Astrocyte of the cerebellum (primary cell): ENCODE results near the gene GRK7.

ENCODE experiments used
- DNase-seq: peaks from one replicate; pipeline ENCODE4 v3.0.0-alpha.2; 2011; ENCODE audit warnings: low read depth
- H3K4me3 ChIP-seq: 2 replicates; pipeline ENCODE4 v1.5.1; 2011; ENCODE audit warnings: mild to moderate bottlenecking, low read depth, low read length, moderate library complexity
- in situ Hi-C: cut with HindIII; loops from 2 replicates; pipeline ENCODE4 v1.10.0; 2017; ENCODE audit warnings: low sequenced_read_pairs
- TF ChIP-seq, protein P1 (sequence below): IDR thresholded peaks from 2 replicates; pipeline ENCODE4 v1.5.1; 2012; ENCODE audit warnings: low read length, low read depth, moderate library complexity, mild to moderate bottlenecking; ENCODE audit errors: missing control alignments

The GRK7 gene

GRCh38 chr3:141777957-141778813, 15.0 kb downstream of the GRK7 start:
- in situ Hi-C loops: loop anchor here (5.0 kb wide), 1 partner anchor 49 kb away; no protein-coding TSS in a partner anchor
- TF ChIP-seq, protein P1, sequence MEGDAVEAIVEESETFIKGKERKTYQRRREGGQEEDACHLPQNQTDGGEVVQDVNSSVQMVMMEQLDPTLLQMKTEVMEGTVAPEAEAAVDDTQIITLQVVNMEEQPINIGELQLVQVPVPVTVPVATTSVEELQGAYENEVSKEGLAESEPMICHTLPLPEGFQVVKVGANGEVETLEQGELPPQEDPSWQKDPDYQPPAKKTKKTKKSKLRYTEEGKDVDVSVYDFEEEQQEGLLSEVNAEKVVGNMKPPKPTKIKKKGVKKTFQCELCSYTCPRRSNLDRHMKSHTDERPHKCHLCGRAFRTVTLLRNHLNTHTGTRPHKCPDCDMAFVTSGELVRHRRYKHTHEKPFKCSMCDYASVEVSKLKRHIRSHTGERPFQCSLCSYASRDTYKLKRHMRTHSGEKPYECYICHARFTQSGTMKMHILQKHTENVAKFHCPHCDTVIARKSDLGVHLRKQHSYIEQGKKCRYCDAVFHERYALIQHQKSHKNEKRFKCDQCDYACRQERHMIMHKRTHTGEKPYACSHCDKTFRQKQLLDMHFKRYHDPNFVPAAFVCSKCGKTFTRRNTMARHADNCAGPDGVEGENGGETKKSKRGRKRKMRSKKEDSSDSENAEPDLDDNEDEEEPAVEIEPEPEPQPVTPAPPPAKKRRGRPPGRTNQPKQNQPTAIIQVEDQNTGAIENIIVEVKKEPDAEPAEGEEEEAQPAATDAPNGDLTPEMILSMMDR: no peak
- H3K4me3 ChIP-seq: no peak overlapping the region
- DNase-seq: no peak

DNA sequence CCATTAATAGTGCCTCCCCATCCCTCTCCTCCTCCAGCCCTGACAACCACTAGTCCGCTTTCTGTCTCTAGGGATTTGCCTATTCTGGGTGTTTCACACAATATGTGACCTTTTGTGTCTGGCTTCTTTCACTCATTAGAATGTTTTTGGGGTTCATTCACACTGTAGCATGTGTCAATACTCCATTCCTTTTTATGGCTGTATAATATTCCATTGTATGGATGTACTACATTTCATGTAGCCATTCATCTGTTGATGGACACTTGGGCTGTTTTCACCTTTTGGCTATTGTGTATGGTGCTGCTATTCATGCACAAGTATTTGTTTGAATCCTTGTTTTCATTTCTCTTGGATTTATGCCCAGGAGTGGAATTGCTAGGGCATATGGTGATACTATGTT, 16.5 kb downstream of the GRK7 start:
- no peak for DNase-seq
- TF ChIP-seq, protein P1: no peak
- in situ Hi-C loops: loop anchor here (5.0 kb wide), 1 partner anchor 48 kb away; no protein-coding TSS in a partner anchor
- no peak overlapping the region for H3K4me3 ChIP-seq

DNA sequence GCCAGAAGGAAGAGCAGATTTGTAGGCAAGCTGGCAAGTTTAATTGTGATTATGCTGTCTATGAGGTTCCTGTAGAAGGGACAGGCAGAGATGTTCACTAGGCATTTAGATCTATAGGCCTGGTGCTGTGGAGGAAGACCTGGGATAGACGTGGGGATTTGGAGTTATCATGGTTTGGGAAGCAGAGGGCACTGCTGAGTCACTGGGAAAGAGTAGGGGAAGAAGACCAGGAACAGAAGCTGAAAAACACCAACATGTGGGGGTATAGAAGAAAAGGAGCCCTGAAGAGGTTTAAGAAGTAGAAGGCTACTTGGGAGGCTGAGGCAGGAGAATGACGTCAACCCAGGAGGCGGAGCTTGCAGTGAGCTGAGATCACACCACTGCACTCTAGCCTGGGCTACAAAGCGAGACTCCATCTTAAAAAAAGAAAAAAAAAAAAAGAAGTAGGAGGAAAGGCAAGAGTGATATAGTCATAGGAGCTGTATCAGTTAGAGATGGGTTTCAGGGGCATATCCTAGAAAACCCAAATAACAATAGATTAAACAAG, 19.3 kb downstream of the GRK7 start:
- in situ Hi-C loops: no loop called here
- TF ChIP-seq, protein P1: peak; percentile 26
- H3K4me3 ChIP-seq: no peak overlapping the region
- no peak for DNase-seq

DNA sequence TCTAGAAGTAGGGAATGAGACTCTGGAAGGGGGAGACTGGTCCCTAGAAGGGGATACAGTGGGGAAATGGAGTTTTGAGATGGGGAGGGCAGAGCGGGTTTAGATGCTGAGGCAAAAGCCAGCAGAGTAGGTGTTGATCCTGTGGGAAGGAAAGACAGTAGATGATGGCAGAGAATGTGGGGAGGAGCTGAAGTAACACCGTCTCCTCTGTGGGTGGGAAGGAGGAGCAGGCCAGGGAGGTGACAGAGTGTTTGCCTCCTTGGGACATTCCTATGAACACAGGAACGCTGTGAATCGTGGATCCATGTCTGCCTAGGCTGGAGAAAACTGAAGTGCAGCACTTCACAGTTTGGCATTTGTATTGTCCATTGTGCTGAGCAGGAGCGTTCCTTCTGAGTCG, 20.4 kb downstream of the GRK7 start:
- in situ Hi-C loops: no loop called here
- no peak for DNase-seq
- TF ChIP-seq, protein P1: no peak
- H3K4me3 ChIP-seq: no peak overlapping the region

GRCh38 chr3:141784096-141784495, 20.9 kb downstream of the GRK7 start:
- in situ Hi-C loops: no loop called here
- H3K4me3 ChIP-seq: no peak overlapping the region
- TF ChIP-seq, protein P1: no peak
- DNase-seq: no peak

DNA sequence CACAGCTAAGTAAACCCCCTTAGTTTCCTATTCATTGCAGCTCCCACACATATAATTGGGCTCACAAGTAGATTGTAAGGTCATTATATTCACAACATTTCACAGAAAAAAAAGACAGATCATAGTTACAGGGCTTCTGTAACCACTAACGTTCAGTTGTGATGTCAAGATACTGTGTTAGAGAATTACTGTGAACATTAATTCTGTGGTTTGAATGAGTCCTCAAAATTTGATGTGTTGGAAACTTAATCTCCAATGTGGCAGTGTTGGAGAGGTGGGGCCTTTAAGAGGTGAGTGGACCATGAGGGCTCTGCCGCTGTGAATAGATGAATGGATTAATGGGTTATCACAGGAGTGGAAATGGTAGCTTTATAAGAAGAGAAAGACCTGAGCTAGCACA, 21.3 kb downstream of the GRK7 start:
- in situ Hi-C loops: no loop called here
- TF ChIP-seq, protein P1: no peak
- DNase-seq: no peak
- H3K4me3 ChIP-seq: no peak overlapping the region
